ENCODE measurements around the gene ZDHHC1.
A peak's percentile ranks its signal among the peaks of the same experiment; 100 is the strongest.

ZDHHC1 gene

GRCh38 chr16:67409631-67410030 is 6.6 kb downstream of the ZDHHC1 start:
- H4K91ac ChIP-seq (ENCODE audit: low read depth, low read length, poor library complexity): no peak overlapping the region
- no peak overlapping the region for H2BK5ac ChIP-seq (ENCODE audit: low read length)
- no peaks in the 10 kb centered on the region for H3K9me3 ChIP-seq (replicated peaks in 1 of 2; ENCODE audit: control insufficient read depth in 2 of 2, insufficient read depth in 1 of 2, low read depth in 1 of 2, low read length in 2 of 2)
- DNase-seq (ENCODE audit: low spot score): no peak
- H4K8ac ChIP-seq (ENCODE audit: low read depth, low read length): no peak overlapping the region
- H2AFZ ChIP-seq (ENCODE audit: low read length): no peak overlapping the region
- no peaks in the 10 kb centered on the region for H3K27me3 ChIP-seq (ENCODE audit: control insufficient read depth in 3 of 3, insufficient read depth in 3 of 3, low read depth in 1 of 3, low read length in 3 of 3)
- no peak overlapping the region for H3K27ac ChIP-seq (replicated peaks; ENCODE audit: low read length)
- H3K36me3 ChIP-seq (replicated peaks in 1 of 2; ENCODE audit: control insufficient read depth in 2 of 2, insufficient read depth in 2 of 2, low read length in 2 of 2): no peaks in the 10 kb centered on the region
- no peak overlapping the region for H2AK5ac ChIP-seq (ENCODE audit: low read depth, low read length)
- no peak overlapping the region for H3K14ac ChIP-seq (ENCODE audit: low read length)
- no peak overlapping the region for H2BK15ac ChIP-seq (ENCODE audit: low read length)
- WGBS, 2 donors (ENCODE audit: extremely low coverage in 2 of 2, insufficient read length in 2 of 2, insufficient replicate concordance in 1 of 2): no CpG with 5 or more reads among the region's 9 CpGs
- H3K4me1 ChIP-seq (ENCODE audit: control insufficient read depth in 2 of 2, insufficient read depth in 1 of 2, low read depth in 1 of 2, low read length in 2 of 2): peaks cover 0 to 4% of the 10 kb centered on the region in 2 donors
- H3K18ac ChIP-seq (ENCODE audit: low read length): no peak overlapping the region
- H3K23ac ChIP-seq (ENCODE audit: low read depth, low read length, poor library complexity): no peak overlapping the region
- no peak overlapping the region for H3K9ac ChIP-seq (ENCODE audit: low read depth, low read length, poor library complexity)
- no peak overlapping the region for H3K4me2 ChIP-seq (ENCODE audit: insufficient read depth, low read length, poor library complexity, severe bottlenecking)
- no peak overlapping the region for H2BK120ac ChIP-seq (ENCODE audit: low read depth, low read length)
- H2BK12ac ChIP-seq (ENCODE audit: low read length): no peak overlapping the region
- H3K4me3 ChIP-seq (ENCODE audit: low read length in 2 of 2): no peak overlapping the region
- H3K79me1 ChIP-seq (ENCODE audit: low read depth, low read length): no peaks in the 10 kb centered on the region
- no peak overlapping the region for H3K4ac ChIP-seq (ENCODE audit: low read length)

GRCh38 chr16:67407788-67408452 is 8.4 kb downstream of the ZDHHC1 start:
- no peak overlapping the region for H3K4me2 ChIP-seq (ENCODE audit: insufficient read depth, low read length, poor library complexity, severe bottlenecking)
- H3K4me1 ChIP-seq (ENCODE audit: control insufficient read depth in 2 of 2, insufficient read depth in 1 of 2, low read depth in 1 of 2, low read length in 2 of 2): peaks cover 0 to 4% of the 10 kb centered on the region in 2 donors
- H3K9ac ChIP-seq (ENCODE audit: low read depth, low read length, poor library complexity): no peak overlapping the region
- no peaks in the 10 kb centered on the region for H3K79me1 ChIP-seq (ENCODE audit: low read depth, low read length)
- no peaks in the 10 kb centered on the region for H3K36me3 ChIP-seq (replicated peaks in 1 of 2; ENCODE audit: control insufficient read depth in 2 of 2, insufficient read depth in 2 of 2, low read length in 2 of 2)
- H4K8ac ChIP-seq (ENCODE audit: low read depth, low read length): no peak overlapping the region
- no peak overlapping the region for H2AK5ac ChIP-seq (ENCODE audit: low read depth, low read length)
- no peak for DNase-seq (ENCODE audit: low spot score)
- H2AFZ ChIP-seq (ENCODE audit: low read length): no peak overlapping the region
- no peaks in the 10 kb centered on the region for H3K9me3 ChIP-seq (replicated peaks in 1 of 2; ENCODE audit: control insufficient read depth in 2 of 2, insufficient read depth in 1 of 2, low read depth in 1 of 2, low read length in 2 of 2)
- no peak overlapping the region for H2BK15ac ChIP-seq (ENCODE audit: low read length)
- no peak overlapping the region for H3K14ac ChIP-seq (ENCODE audit: low read length)
- no peak overlapping the region for H3K4me3 ChIP-seq (ENCODE audit: low read length in 2 of 2)
- no peak overlapping the region for H3K23ac ChIP-seq (ENCODE audit: low read depth, low read length, poor library complexity)
- no peak overlapping the region for H3K4ac ChIP-seq (ENCODE audit: low read length)
- no CpG with 5 or more reads among the region's 6 CpGs for WGBS, 2 donors (ENCODE audit: extremely low coverage in 2 of 2, insufficient read length in 2 of 2, insufficient replicate concordance in 1 of 2)
- H3K27me3 ChIP-seq (ENCODE audit: control insufficient read depth in 3 of 3, insufficient read depth in 3 of 3, low read depth in 1 of 3, low read length in 3 of 3): no peaks in the 10 kb centered on the region
- H3K18ac ChIP-seq (ENCODE audit: low read length): no peak overlapping the region
- no peak overlapping the region for H3K27ac ChIP-seq (replicated peaks; ENCODE audit: low read length)
- no peak overlapping the region for H4K91ac ChIP-seq (ENCODE audit: low read depth, low read length, poor library complexity)
- no peak overlapping the region for H2BK5ac ChIP-seq (ENCODE audit: low read length)
- H2BK12ac ChIP-seq (ENCODE audit: low read length): no peak overlapping the region
- H2BK120ac ChIP-seq (ENCODE audit: low read depth, low read length): no peak overlapping the region

GRCh38 chr16:67407176-67407787 is 9.0 kb downstream of the ZDHHC1 start:
- Histone ChIP-seq H3K4ac (ENCODE audit: low read length) (no peak overlapping the region), H2AFZ (ENCODE audit: low read length) (no peak overlapping the region), H3K14ac (ENCODE audit: low read length) (no peak overlapping the region), H2BK15ac (ENCODE audit: low read length) (no peak overlapping the region), H3K27ac (replicated peaks; ENCODE audit: low read length) (no peak overlapping the region), H3K18ac (ENCODE audit: low read length) (no peak overlapping the region), H3K27me3 (ENCODE audit: control insufficient read depth in 3 of 3, insufficient read depth in 3 of 3, low read depth in 1 of 3, low read length in 3 of 3) (no peaks in the 10 kb centered on the region), H3K79me1 (ENCODE audit: low read depth, low read length) (no peaks in the 10 kb centered on the region), H4K91ac (ENCODE audit: low read depth, low read length, poor library complexity) (no peak overlapping the region), H3K4me1 (ENCODE audit: control insufficient read depth in 2 of 2, insufficient read depth in 1 of 2, low read depth in 1 of 2, low read length in 2 of 2) (peaks cover under 1 to 4% of the 10 kb centered on the region in 2 donors), H2BK5ac (ENCODE audit: low read length) (no peak overlapping the region), H2BK12ac (ENCODE audit: low read length) (no peak overlapping the region), H3K9ac (ENCODE audit: low read depth, low read length, poor library complexity) (no peak overlapping the region), H3K23ac (ENCODE audit: low read depth, low read length, poor library complexity) (no peak overlapping the region), H4K8ac (ENCODE audit: low read depth, low read length) (no peak overlapping the region), H3K9me3 (replicated peaks in 1 of 2; ENCODE audit: control insufficient read depth in 2 of 2, insufficient read depth in 1 of 2, low read depth in 1 of 2, low read length in 2 of 2) (no peaks in the 10 kb centered on the region), H3K4me3 (ENCODE audit: low read length in 2 of 2) (no peak overlapping the region), H3K36me3 (replicated peaks in 1 of 2; ENCODE audit: control insufficient read depth in 2 of 2, insufficient read depth in 2 of 2, low read length in 2 of 2) (no peaks in the 10 kb centered on the region), H2BK120ac (ENCODE audit: low read depth, low read length) (no peak overlapping the region), H2AK5ac (ENCODE audit: low read depth, low read length) (no peak overlapping the region), H3K4me2 (ENCODE audit: insufficient read depth, low read length, poor library complexity, severe bottlenecking) (no peak overlapping the region)
- DNase-seq (ENCODE audit: low spot score): no peak
- WGBS, 2 donors (ENCODE audit: extremely low coverage in 2 of 2, insufficient read length in 2 of 2, insufficient replicate concordance in 1 of 2): no CpG with 5 or more reads among the region's 7 CpGs

- DNase-seq (ENCODE audit: low spot score): no peak
- Histone ChIP-seq H3K9me3 (replicated peaks in 1 of 2; ENCODE audit: control insufficient read depth in 2 of 2, insufficient read depth in 1 of 2, low read depth in 1 of 2, low read length in 2 of 2) (no peaks in the 10 kb centered on the region), H2BK12ac (ENCODE audit: low read length) (no peak overlapping the region), H3K9ac (ENCODE audit: low read depth, low read length, poor library complexity) (peak overlapping the region; percentile 63), H2AK5ac (ENCODE audit: low read depth, low read length) (peak overlapping the region; percentile 14), H3K36me3 (replicated peaks in 1 of 2; ENCODE audit: control insufficient read depth in 2 of 2, insufficient read depth in 2 of 2, low read length in 2 of 2) (no peaks in the 10 kb centered on the region), H3K18ac (ENCODE audit: low read length) (no peak overlapping the region), H4K91ac (ENCODE audit: low read depth, low read length, poor library complexity) (no peak overlapping the region), H2BK15ac (ENCODE audit: low read length) (no peak overlapping the region), H3K27me3 (ENCODE audit: control insufficient read depth in 3 of 3, insufficient read depth in 3 of 3, low read depth in 1 of 3, low read length in 3 of 3) (no peaks in the 10 kb centered on the region), H3K4me1 (ENCODE audit: control insufficient read depth in 2 of 2, insufficient read depth in 1 of 2, low read depth in 1 of 2, low read length in 2 of 2) (peaks cover 4% of the 10 kb centered on the region in 2 donors), H2BK120ac (ENCODE audit: low read depth, low read length) (no peak overlapping the region), H3K14ac (ENCODE audit: low read length) (no peak overlapping the region), H2AFZ (ENCODE audit: low read length) (no peak overlapping the region), H3K4me3 (ENCODE audit: low read length in 2 of 2) (no peak overlapping the region), H3K27ac (replicated peaks; ENCODE audit: low read length) (no peak overlapping the region), H3K79me1 (ENCODE audit: low read depth, low read length) (no peaks in the 10 kb centered on the region), H3K4me2 (ENCODE audit: insufficient read depth, low read length, poor library complexity, severe bottlenecking) (no peak overlapping the region), H2BK5ac (ENCODE audit: low read length) (no peak overlapping the region), H3K23ac (ENCODE audit: low read depth, low read length, poor library complexity) (no peak overlapping the region), H4K8ac (ENCODE audit: low read depth, low read length) (no peak overlapping the region), H3K4ac (ENCODE audit: low read length) (no peak overlapping the region)
- no CpG with 5 or more reads among the region's 18 CpGs for WGBS, 2 donors (ENCODE audit: extremely low coverage in 2 of 2, insufficient read length in 2 of 2, insufficient replicate concordance in 1 of 2)
These were observed 9.9 kb downstream of the ZDHHC1 start for GRCh38 chr16:67406111-67406971.

All from neuronal stem cell (in vitro differentiated cells).